Measurements from ENCODE around the gene RSAD2.

Gene RSAD2

GRCh38 chr2:6864231-6864754, 13.3 kb upstream of the RSAD2 start:
- 77% methylated on average over 8 of the region's 8 CpGs for WGBS

GRCh38 chr2:6864923-6865345, 12.6 kb upstream of the RSAD2 start:
- no peak overlapping the region for H2AFZ ChIP-seq (ENCODE audit: low read depth, low read length)
- peak overlapping the region; percentile 71 to 95 for H3K4me3 ChIP-seq (ENCODE audit: insufficient read depth in 1 of 2, low read depth in 1 of 2, low read length in 2 of 2)
- H3K14ac ChIP-seq (ENCODE audit: low read length in 2 of 2) = no peak overlapping the region
- H3K79me1 ChIP-seq (replicated peaks; ENCODE audit: low read length, poor library complexity, severe bottlenecking) = no peaks in the 10 kb centered on the region
- H3K4me2 ChIP-seq (ENCODE audit: low read length, poor library complexity, severe bottlenecking) = peak overlapping the region; percentile 95
- no peak overlapping the region for H4K91ac ChIP-seq (ENCODE audit: low read length)
- peaks cover 0 to 9% of the 10 kb centered on the region in 2 experiments for H3K27me3 ChIP-seq (ENCODE audit: control insufficient read depth in 1 of 2, insufficient read depth in 1 of 2, low read length in 2 of 2)
- H3K23ac ChIP-seq (ENCODE audit: low read length in 2 of 2) = no peak overlapping the region
- no peak overlapping the region for H3K4ac ChIP-seq (ENCODE audit: low read depth in 1 of 2, low read length in 2 of 2)
- H3K27ac ChIP-seq (ENCODE audit: low read length, poor library complexity, severe bottlenecking) = no peak overlapping the region
- H2AK5ac ChIP-seq (ENCODE audit: low read length, severe bottlenecking) = no peak overlapping the region
- peak overlapping the region; percentile 76 for H3K9ac ChIP-seq (ENCODE audit: low read length)
- peak overlapping the region; percentile 36 for H2BK15ac ChIP-seq (ENCODE audit: low read depth, poor library complexity, severe bottlenecking)
- H2BK12ac ChIP-seq (ENCODE audit: low read length in 2 of 2) = peak overlapping the region in 1 of 2 experiments; percentile 6
- peaks cover 4 to 20% of the 10 kb centered on the region in 2 experiments for H3K36me3 ChIP-seq (ENCODE audit: control insufficient read depth in 1 of 2, insufficient read depth in 2 of 2, low read depth in 1 of 2, low read length in 2 of 2)
- WGBS = 18% methylated on average over 36 of the region's 37 CpGs
- peak overlapping the region; percentile 35 for H2BK120ac ChIP-seq (ENCODE audit: low read depth, low read length)
- H4K8ac ChIP-seq (ENCODE audit: low read length) = peak overlapping the region; percentile 85
- H3K9me3 ChIP-seq (ENCODE audit: control insufficient read depth, low read length) = no peaks in the 10 kb centered on the region
- no peak for DNase-seq
- H2BK5ac ChIP-seq (ENCODE audit: low read depth, low read length, poor library complexity, severe bottlenecking) = no peak overlapping the region
- peaks cover 12% of the 10 kb centered on the region for H3K4me1 ChIP-seq (ENCODE audit: control insufficient read depth, insufficient read depth, low read depth, low read length)
- peak overlapping the region; percentile 46 to 57 for H3K18ac ChIP-seq (ENCODE audit: low read depth in 1 of 2, low read length in 2 of 2)

More at GRCh38 chr2:6864231-6864754, 13.3 kb upstream of the RSAD2 start:
- peak; percentile 8 for DNase-seq
- peaks cover 12% of the 10 kb centered on the region for H3K4me1 ChIP-seq (ENCODE audit: control insufficient read depth, insufficient read depth, low read depth, low read length)
- H3K18ac ChIP-seq (ENCODE audit: low read depth in 1 of 2, low read length in 2 of 2) = no peak overlapping the region
- H3K4ac ChIP-seq (ENCODE audit: low read depth in 1 of 2, low read length in 2 of 2) = no peak overlapping the region
- H3K14ac ChIP-seq (ENCODE audit: low read length in 2 of 2) = no peak overlapping the region
- H2BK5ac ChIP-seq (ENCODE audit: low read depth, low read length, poor library complexity, severe bottlenecking) = no peak overlapping the region
- H3K36me3 ChIP-seq (ENCODE audit: control insufficient read depth in 1 of 2, insufficient read depth in 2 of 2, low read depth in 1 of 2, low read length in 2 of 2) = peaks cover 4 to 24% of the 10 kb centered on the region in 2 experiments
- no peak overlapping the region for H3K23ac ChIP-seq (ENCODE audit: low read length in 2 of 2)
- H2BK15ac ChIP-seq (ENCODE audit: low read depth, poor library complexity, severe bottlenecking) = no peak overlapping the region
- no peaks in the 10 kb centered on the region for H3K79me1 ChIP-seq (replicated peaks; ENCODE audit: low read length, poor library complexity, severe bottlenecking)
- no peak overlapping the region for H4K8ac ChIP-seq (ENCODE audit: low read length)
- H2BK12ac ChIP-seq (ENCODE audit: low read length in 2 of 2) = no peak overlapping the region
- no peaks in the 10 kb centered on the region for H3K9me3 ChIP-seq (ENCODE audit: control insufficient read depth, low read length)
- H3K4me3 ChIP-seq (ENCODE audit: insufficient read depth in 1 of 2, low read depth in 1 of 2, low read length in 2 of 2) = peak overlapping the region in 1 of 2 experiments; percentile 95
- no peak overlapping the region for H3K27ac ChIP-seq (ENCODE audit: low read length, poor library complexity, severe bottlenecking)
- no peak overlapping the region for H4K91ac ChIP-seq (ENCODE audit: low read length)
- peak overlapping the region; percentile 76 for H3K9ac ChIP-seq (ENCODE audit: low read length)
- H2AK5ac ChIP-seq (ENCODE audit: low read length, severe bottlenecking) = no peak overlapping the region
- no peak overlapping the region for H2AFZ ChIP-seq (ENCODE audit: low read depth, low read length)
- no peak overlapping the region for H3K4me2 ChIP-seq (ENCODE audit: low read length, poor library complexity, severe bottlenecking)
- H2BK120ac ChIP-seq (ENCODE audit: low read depth, low read length) = no peak overlapping the region
- H3K27me3 ChIP-seq (ENCODE audit: control insufficient read depth in 1 of 2, insufficient read depth in 1 of 2, low read length in 2 of 2) = peaks cover 0 to 9% of the 10 kb centered on the region in 2 experiments

GRCh38 chr2:6865346-6866274, 12.0 kb upstream of the RSAD2 start, which contains the start of gene CMPK2:
CMPK2 (minus strand) TSS chr2:6865907; CDS start chr2:6865696, 211 bp downstream.
- Histone ChIP-seq H3K36me3 (ENCODE audit: control insufficient read depth in 1 of 2, insufficient read depth in 2 of 2, low read depth in 1 of 2, low read length in 2 of 2) (peaks cover 4 to 13% of the 10 kb centered on the region in 2 experiments), H3K4me3 (ENCODE audit: insufficient read depth in 1 of 2, low read depth in 1 of 2, low read length in 2 of 2) (peak within 1 kb of the TSS; percentile 71 to 95), H3K18ac (ENCODE audit: low read depth in 1 of 2, low read length in 2 of 2) (peak within 1 kb of the TSS; percentile 46 to 64), H3K79me1 (replicated peaks; ENCODE audit: low read length, poor library complexity, severe bottlenecking) (no peaks in the 10 kb centered on the region), H2BK5ac (ENCODE audit: low read depth, low read length, poor library complexity, severe bottlenecking) (no peak within 1 kb of the TSS), H3K4ac (ENCODE audit: low read depth in 1 of 2, low read length in 2 of 2) (peak within 1 kb of the TSS; percentile 9 to 33), H3K14ac (ENCODE audit: low read length in 2 of 2) (peak within 1 kb of the TSS in 1 of 2 experiments; percentile 5), H2AK5ac (ENCODE audit: low read length, severe bottlenecking) (no peak within 1 kb of the TSS), H2AFZ (ENCODE audit: low read depth, low read length) (peak within 1 kb of the TSS; percentile 84), H3K27me3 (ENCODE audit: control insufficient read depth in 1 of 2, insufficient read depth in 1 of 2, low read length in 2 of 2) (peaks cover 0 to 13% of the 10 kb centered on the region in 2 experiments), H2BK120ac (ENCODE audit: low read depth, low read length) (peak within 1 kb of the TSS; percentile 35), H4K8ac (ENCODE audit: low read length) (peak within 1 kb of the TSS; percentile 85), H2BK15ac (ENCODE audit: low read depth, poor library complexity, severe bottlenecking) (peak within 1 kb of the TSS; percentile 36), H3K9me3 (ENCODE audit: control insufficient read depth, low read length) (no peaks in the 10 kb centered on the region), H3K4me1 (ENCODE audit: control insufficient read depth, insufficient read depth, low read depth, low read length) (peaks cover 12% of the 10 kb centered on the region), H3K9ac (ENCODE audit: low read length) (peak within 1 kb of the TSS; percentile 76), H2BK12ac (ENCODE audit: low read length in 2 of 2) (peak within 1 kb of the TSS in 1 of 2 experiments; percentile 21), H3K4me2 (ENCODE audit: low read length, poor library complexity, severe bottlenecking) (peak within 1 kb of the TSS; percentile 95), H4K91ac (ENCODE audit: low read length) (no peak within 1 kb of the TSS), H3K27ac (ENCODE audit: low read length, poor library complexity, severe bottlenecking) (no peak within 1 kb of the TSS), H3K23ac (ENCODE audit: low read length in 2 of 2) (peak within 1 kb of the TSS in 1 of 2 experiments; percentile 79)
- DNase-seq = peak; percentile 80
- under 1% methylated on average over 86 of the region's 115 CpGs for WGBS

GRCh38 chr2:6866275-6866671, 11.3 kb upstream of the RSAD2 start:
- H2AK5ac ChIP-seq (ENCODE audit: low read length, severe bottlenecking) = no peak overlapping the region
- H3K79me1 ChIP-seq (replicated peaks; ENCODE audit: low read length, poor library complexity, severe bottlenecking) = no peaks in the 10 kb centered on the region
- peak overlapping the region in 1 of 2 experiments; percentile 79 for H3K23ac ChIP-seq (ENCODE audit: low read length in 2 of 2)
- H3K14ac ChIP-seq (ENCODE audit: low read length in 2 of 2) = peak overlapping the region in 1 of 2 experiments; percentile 5
- H3K36me3 ChIP-seq (ENCODE audit: control insufficient read depth in 1 of 2, insufficient read depth in 2 of 2, low read depth in 1 of 2, low read length in 2 of 2) = peaks cover 4 to 6% of the 10 kb centered on the region in 2 experiments
- H2BK15ac ChIP-seq (ENCODE audit: low read depth, poor library complexity, severe bottlenecking) = no peak overlapping the region
- H3K9ac ChIP-seq (ENCODE audit: low read length) = peak overlapping the region; percentile 76
- peak overlapping the region in 1 of 2 experiments; percentile 25 for H3K18ac ChIP-seq (ENCODE audit: low read depth in 1 of 2, low read length in 2 of 2)
- H3K4me1 ChIP-seq (ENCODE audit: control insufficient read depth, insufficient read depth, low read depth, low read length) = peaks cover 12% of the 10 kb centered on the region
- no peak overlapping the region for H3K27ac ChIP-seq (ENCODE audit: low read length, poor library complexity, severe bottlenecking)
- H4K8ac ChIP-seq (ENCODE audit: low read length) = peak overlapping the region; percentile 35
- H2AFZ ChIP-seq (ENCODE audit: low read depth, low read length) = peak overlapping the region; percentile 84
- H4K91ac ChIP-seq (ENCODE audit: low read length) = no peak overlapping the region
- no peak overlapping the region for H3K4ac ChIP-seq (ENCODE audit: low read depth in 1 of 2, low read length in 2 of 2)
- H2BK12ac ChIP-seq (ENCODE audit: low read length in 2 of 2) = no peak overlapping the region
- H2BK120ac ChIP-seq (ENCODE audit: low read depth, low read length) = no peak overlapping the region
- peak overlapping the region; percentile 71 to 95 for H3K4me3 ChIP-seq (ENCODE audit: insufficient read depth in 1 of 2, low read depth in 1 of 2, low read length in 2 of 2)
- no peaks in the 10 kb centered on the region for H3K9me3 ChIP-seq (ENCODE audit: control insufficient read depth, low read length)
- DNase-seq = peak; percentile 37
- no peak overlapping the region for H2BK5ac ChIP-seq (ENCODE audit: low read depth, low read length, poor library complexity, severe bottlenecking)
- peaks cover 0 to 14% of the 10 kb centered on the region in 2 experiments for H3K27me3 ChIP-seq (ENCODE audit: control insufficient read depth in 1 of 2, insufficient read depth in 1 of 2, low read length in 2 of 2)
- peak overlapping the region; percentile 95 for H3K4me2 ChIP-seq (ENCODE audit: low read length, poor library complexity, severe bottlenecking)
- 2% methylated on average over 8 of the region's 9 CpGs for WGBS

All from mesenchymal stem cell (in vitro differentiated cells and primary cell).